Body of pancreas (tissue), 4 donors: ENCODE measurements around the gene TMEFF2.

ENCODE experiments used
- POLR2A ChIP-seq, 3 donors: fragments of 450-650 bp; IDR thresholded peaks; one replicate each; pipeline ENCODE4 v1.6.1; 2016; ENCODE audit warnings: antibody characterized with exemption in 3 of 3, mild to moderate bottlenecking in 2 of 3
- TF ChIP-seq, protein P1 (sequence below), 7 experiments: fragments of 450-650 bp in 4 of 7; fragments of 200-600 bp in 3 of 7; sonication (generic) in 3 of 7; IDR thresholded peaks; one replicate each; pipeline ENCODE4 v1.5.1; 2016 to 2019; ENCODE audit warnings: antibody characterized with exemption in 7 of 7

DNA sequence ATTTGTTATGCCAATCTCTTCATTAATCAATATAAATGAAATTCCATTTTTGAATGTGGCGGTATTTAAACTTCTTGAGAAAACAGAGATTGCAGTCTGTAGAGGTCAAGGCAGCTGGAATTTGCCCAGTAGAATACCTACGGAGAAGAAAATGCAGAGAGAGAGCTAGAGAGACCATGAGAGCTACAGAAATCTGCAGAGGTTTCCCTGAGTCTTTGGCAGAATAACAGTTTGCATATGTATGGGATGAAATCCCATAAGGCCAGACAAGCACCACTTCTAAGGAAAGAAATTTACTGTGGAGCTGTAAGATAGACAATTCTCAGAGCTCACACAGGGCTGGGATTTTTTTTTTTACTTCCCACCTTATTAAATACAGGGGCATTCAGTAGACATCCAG is 23.6 kb upstream of the TMEFF2 start:
- TF ChIP-seq, protein P1, sequence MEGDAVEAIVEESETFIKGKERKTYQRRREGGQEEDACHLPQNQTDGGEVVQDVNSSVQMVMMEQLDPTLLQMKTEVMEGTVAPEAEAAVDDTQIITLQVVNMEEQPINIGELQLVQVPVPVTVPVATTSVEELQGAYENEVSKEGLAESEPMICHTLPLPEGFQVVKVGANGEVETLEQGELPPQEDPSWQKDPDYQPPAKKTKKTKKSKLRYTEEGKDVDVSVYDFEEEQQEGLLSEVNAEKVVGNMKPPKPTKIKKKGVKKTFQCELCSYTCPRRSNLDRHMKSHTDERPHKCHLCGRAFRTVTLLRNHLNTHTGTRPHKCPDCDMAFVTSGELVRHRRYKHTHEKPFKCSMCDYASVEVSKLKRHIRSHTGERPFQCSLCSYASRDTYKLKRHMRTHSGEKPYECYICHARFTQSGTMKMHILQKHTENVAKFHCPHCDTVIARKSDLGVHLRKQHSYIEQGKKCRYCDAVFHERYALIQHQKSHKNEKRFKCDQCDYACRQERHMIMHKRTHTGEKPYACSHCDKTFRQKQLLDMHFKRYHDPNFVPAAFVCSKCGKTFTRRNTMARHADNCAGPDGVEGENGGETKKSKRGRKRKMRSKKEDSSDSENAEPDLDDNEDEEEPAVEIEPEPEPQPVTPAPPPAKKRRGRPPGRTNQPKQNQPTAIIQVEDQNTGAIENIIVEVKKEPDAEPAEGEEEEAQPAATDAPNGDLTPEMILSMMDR (IDR thresholded peaks at IDR 0.05), result no peak
- no peak for TF ChIP-seq POLR2A (IDR thresholded peaks at IDR 0.05)
